ENCODE data around the gene GLT8D2.

Gene GLT8D2

GRCh38 chr12:104006929-104007328, 43.1 kb downstream of the GLT8D2 start:
- H3K9ac ChIP-seq = no peak overlapping the region
- H3K4me2 ChIP-seq = no peak overlapping the region
- H3K4me1 ChIP-seq = no peaks in the 10 kb centered on the region
- no peaks in the 10 kb centered on the region for H3K36me3 ChIP-seq
- no peak overlapping the region for H3K27ac ChIP-seq
- H3K4me3 ChIP-seq = no peak overlapping the region
- H3K9me3 ChIP-seq = peaks cover 13% of the 10 kb centered on the region
- no peak for TF ChIP-seq Cebpa-rat (IDR thresholded peaks at IDR 0.05)
- no peaks in the 10 kb centered on the region for H3K27me3 ChIP-seq
- no peaks in the 10 kb centered on the region for H4K20me1 ChIP-seq

- H3K4me2 ChIP-seq = no peak overlapping the region
- no peak overlapping the region for H3K4me3 ChIP-seq
- no peaks in the 10 kb centered on the region for H4K20me1 ChIP-seq
- H3K9ac ChIP-seq = no peak overlapping the region
- no peaks in the 10 kb centered on the region for H3K4me1 ChIP-seq
- H3K9me3 ChIP-seq = peaks cover 6% of the 10 kb centered on the region
- no peak for TF ChIP-seq Cebpa-rat (IDR thresholded peaks at IDR 0.05)
- no peaks in the 10 kb centered on the region for H3K36me3 ChIP-seq
- H3K27me3 ChIP-seq = no peaks in the 10 kb centered on the region
- no peak overlapping the region for H3K27ac ChIP-seq
These were observed 46.4 kb downstream of the GLT8D2 start for GRCh38 chr12:104003596-104003995.

GRCh38 chr12:104002686-104003085, 47.3 kb downstream of the GLT8D2 start:
- Histone ChIP-seq H3K4me2 (no peak overlapping the region), H3K27me3 (no peaks in the 10 kb centered on the region), H4K20me1 (no peaks in the 10 kb centered on the region), H3K9me3 (no peaks in the 10 kb centered on the region; the same call in 1 of the 2 replicates), H3K36me3 (no peaks in the 10 kb centered on the region), H3K27ac (no peak overlapping the region), H3K4me3 (no peak overlapping the region), H3K4me1 (no peaks in the 10 kb centered on the region), H3K9ac (no peak overlapping the region)
- no peak for TF ChIP-seq Cebpa-rat (IDR thresholded peaks at IDR 0.05)

GRCh38 chr12:104000807-104001434, 49.1 kb downstream of the GLT8D2 start:
- H3K4me3 ChIP-seq = no peak overlapping the region
- TF ChIP-seq Cebpa-rat (IDR thresholded peaks at IDR 0.05) = no peak
- no peaks in the 10 kb centered on the region for H4K20me1 ChIP-seq
- H3K27ac ChIP-seq = no peak overlapping the region
- no peak overlapping the region for H3K4me2 ChIP-seq
- no peaks in the 10 kb centered on the region; the same call in 1 of the 2 replicates for H3K9me3 ChIP-seq
- H3K4me1 ChIP-seq = no peaks in the 10 kb centered on the region
- no peaks in the 10 kb centered on the region for H3K36me3 ChIP-seq
- H3K9ac ChIP-seq = no peak overlapping the region
- H3K27me3 ChIP-seq = no peaks in the 10 kb centered on the region

GRCh38 chr12:103998976-103999375, 51.0 kb downstream of the GLT8D2 start:
- no peaks in the 10 kb centered on the region for H3K27me3 ChIP-seq
- no peak overlapping the region for H3K9ac ChIP-seq
- no peak overlapping the region for H3K4me2 ChIP-seq
- H4K20me1 ChIP-seq = no peaks in the 10 kb centered on the region
- TF ChIP-seq Cebpa-rat (IDR thresholded peaks at IDR 0.05) = no peak
- H3K36me3 ChIP-seq = no peaks in the 10 kb centered on the region
- no peak overlapping the region for H3K27ac ChIP-seq
- no peak overlapping the region for H3K4me3 ChIP-seq
- no peaks in the 10 kb centered on the region for H3K4me1 ChIP-seq
- no peaks in the 10 kb centered on the region; the same call in 1 of the 2 replicates for H3K9me3 ChIP-seq

- no peaks in the 10 kb centered on the region for H4K20me1 ChIP-seq
- no peaks in the 10 kb centered on the region for H3K9me3 ChIP-seq
- H3K36me3 ChIP-seq = no peaks in the 10 kb centered on the region
- H3K4me1 ChIP-seq = no peaks in the 10 kb centered on the region
- no peak overlapping the region for H3K27ac ChIP-seq
- H3K4me2 ChIP-seq = no peak overlapping the region
- no peak overlapping the region for H3K4me3 ChIP-seq
- H3K27me3 ChIP-seq = no peaks in the 10 kb centered on the region
- H3K9ac ChIP-seq = no peak overlapping the region
- TF ChIP-seq Cebpa-rat (IDR thresholded peaks at IDR 0.05) = no peak
These were observed 52.6 kb downstream of the GLT8D2 start for GRCh38 chr12:103997286-103997900.

GRCh38 chr12:103996595-103996994, 53.4 kb downstream of the GLT8D2 start:
- H3K9ac ChIP-seq = no peak overlapping the region
- no peak overlapping the region for H3K27ac ChIP-seq
- peaks cover 2% of the 10 kb centered on the region; the same call in 1 of the 2 replicates for H3K36me3 ChIP-seq
- no peaks in the 10 kb centered on the region for H4K20me1 ChIP-seq
- no peaks in the 10 kb centered on the region for H3K27me3 ChIP-seq
- no peak overlapping the region for H3K4me2 ChIP-seq
- no peak for TF ChIP-seq Cebpa-rat (IDR thresholded peaks at IDR 0.05)
- no peaks in the 10 kb centered on the region for H3K9me3 ChIP-seq
- no peaks in the 10 kb centered on the region for H3K4me1 ChIP-seq
- H3K4me3 ChIP-seq = no peak overlapping the region

GRCh38 chr12:103994235-103994634, 55.8 kb downstream of the GLT8D2 start:
- Histone ChIP-seq H3K9ac (no peak overlapping the region), H3K4me2 (no peak overlapping the region), H3K27ac (no peak overlapping the region), H3K4me1 (no peaks in the 10 kb centered on the region), H4K20me1 (0 out of 2 replicates have a peak, but pooled peaks cover 6% of the 10 kb centered on the region), H3K9me3 (no peaks in the 10 kb centered on the region), H3K36me3 (peaks cover 20% of the 10 kb centered on the region), H3K27me3 (no peaks in the 10 kb centered on the region), H3K4me3 (no peak overlapping the region)
- TF ChIP-seq Cebpa-rat (IDR thresholded peaks at IDR 0.05) = no peak

GRCh38 chr12:103986829-103987228, 63.2 kb downstream of the GLT8D2 start:
- H4K20me1 ChIP-seq = peaks cover 12% of the 10 kb centered on the region; the same call in 1 of the 2 replicates
- no peaks in the 10 kb centered on the region for H3K9me3 ChIP-seq
- H3K36me3 ChIP-seq = peaks cover 73% of the 10 kb centered on the region
- TF ChIP-seq Cebpa-rat (IDR thresholded peaks at IDR 0.05) = no peak
- H3K27ac ChIP-seq = no peak overlapping the region
- no peak overlapping the region for H3K4me3 ChIP-seq
- H3K4me1 ChIP-seq = no peaks in the 10 kb centered on the region
- H3K9ac ChIP-seq = no peak overlapping the region
- H3K27me3 ChIP-seq = no peaks in the 10 kb centered on the region
- H3K4me2 ChIP-seq = no peak overlapping the region

- TF ChIP-seq Cebpa-rat (IDR thresholded peaks at IDR 0.05) = no peak
- Histone ChIP-seq H4K20me1 (peaks cover 73% of the 10 kb centered on the region), H3K36me3 (peaks cover 95% of the 10 kb centered on the region), H3K27me3 (no peaks in the 10 kb centered on the region), H3K4me2 (peak overlapping the region; percentile 39), H3K9me3 (no peaks in the 10 kb centered on the region), H3K4me1 (peaks cover 19% of the 10 kb centered on the region), H3K4me3 (no peak overlapping the region), H3K27ac (no peak overlapping the region), H3K9ac (no peak overlapping the region)
These were observed 71.5 kb downstream of the GLT8D2 start for GRCh38 chr12:103978384-103978982.

Data from BLaER1 (cell line).